ENCODE data around the gene MUC21.

GRCh38 chr6:31009731-31010130 lies 26.2 kb downstream of the MUC21 start:
- TF ChIP-seq CTCF (IDR thresholded peaks at IDR 0.05): no peak
- TF ChIP-seq POLR2AphosphoS5 (IDR thresholded peaks at IDR 0.05; ENCODE audit: low read depth, low read length): no peak
- TF ChIP-seq REST (IDR thresholded peaks at IDR 0.05; ENCODE audit: insufficient read depth in 1 of 2, low read depth in 2 of 2, low read length in 1 of 2): no peak

Data from Panc1 (cell line).